GM23248 (cell line): ENCODE data around the gene SUPT3H. TPM values are rescaled to one million over a fixed set of nuclear protein-coding genes. Genes with fewer than 3 reads are reported as not detected.
A peak's percentile ranks its signal among the peaks of the same experiment; 100 is the strongest.

Experiments used
- DNase-seq: peaks from one replicate; pipeline ENCODE4 v3.0.0-alpha.2; 2015
- H2AFZ ChIP-seq: fragments of 200-600 bp; sonication (generic); 2 replicates; pipeline ENCODE4 v1.6.1; 2016; ENCODE audit warnings: antibody characterized with exemption
- H3F3A ChIP-seq: fragments of 200-600 bp; sonication (generic); 2 replicates; pipeline ENCODE4 v1.6.1; 2016; ENCODE audit warnings: mild to moderate bottlenecking, antibody characterized with exemption, mixed run types; ENCODE audit not compliant: insufficient read depth
- H3K27ac ChIP-seq: fragments of 200-600 bp; sonication (generic); 2 replicates; pipeline ENCODE4 v1.5.1; 2016; ENCODE audit warnings: mild to moderate bottlenecking
- H3K27me3 ChIP-seq: fragments of 200-600 bp; sonication (generic); replicated peaks from 2 replicates; pipeline ENCODE4 v1.6.1; 2016; ENCODE audit warnings: mild to moderate bottlenecking; ENCODE audit not compliant: insufficient read depth
- H3K36me3 ChIP-seq: fragments of 200-600 bp; sonication (generic); 2 replicates; pipeline ENCODE4 v1.6.1; 2016; ENCODE audit warnings: low read depth, mild to moderate bottlenecking
- H3K4me1 ChIP-seq: fragments of 200-600 bp; sonication (generic); 2 replicates; pipeline ENCODE4 v1.6.1; 2016; ENCODE audit warnings: mild to moderate bottlenecking; ENCODE audit not compliant: insufficient read depth
- H3K4me2 ChIP-seq: fragments of 200-600 bp; sonication (generic); one replicate; pipeline ENCODE4 v1.6.1; 2016; ENCODE audit warnings: mild to moderate bottlenecking; ENCODE audit not compliant: unreplicated experiment
- H3K4me3 ChIP-seq: fragments of 200-600 bp; sonication (generic); 2 replicates; pipeline ENCODE4 v1.5.1; 2016; ENCODE audit warnings: mild to moderate bottlenecking
- H3K79me2 ChIP-seq: fragments of 200-600 bp; sonication (generic); 2 replicates; pipeline ENCODE4 v1.6.1; 2016; ENCODE audit warnings: mild to moderate bottlenecking; ENCODE audit not compliant: insufficient read depth
- H3K9ac ChIP-seq: fragments of 200-600 bp; sonication (generic); 2 replicates; pipeline ENCODE4 v1.6.1; 2016; ENCODE audit warnings: mild to moderate bottlenecking
- H3K9me2 ChIP-seq: fragments of 200-600 bp; sonication (generic); 2 replicates; pipeline ENCODE4 v1.6.1; 2016; ENCODE audit warnings: mixed run types, mild to moderate bottlenecking, moderate library complexity; ENCODE audit not compliant: insufficient read depth
- H3K9me3 ChIP-seq: fragments of 200-600 bp; sonication (generic); one replicate; pipeline ENCODE4 v1.6.1; 2017; ENCODE audit warnings: low read depth
- H4K20me1 ChIP-seq: fragments of 200-600 bp; sonication (generic); 2 replicates; pipeline ENCODE4 v1.6.0; 2016; ENCODE audit not compliant: insufficient read depth
- EZH2 ChIP-seq: fragments of 200-600 bp; sonication (generic); IDR thresholded peaks from 2 replicates; pipeline ENCODE4 v1.6.1; 2018; ENCODE audit warnings: antibody characterized with exemption, mild to moderate bottlenecking; ENCODE audit not compliant: insufficient read depth, poor library complexity, severe bottlenecking
- EZH2phosphoT487 ChIP-seq: fragments of 200-600 bp; sonication (generic); IDR thresholded peaks from 2 replicates; pipeline ENCODE4 v1.6.1; 2018; ENCODE audit warnings: antibody characterized with exemption, moderate library complexity, mild to moderate bottlenecking, low read depth; ENCODE audit not compliant: insufficient read depth
- WGBS, 2 experiments: methylation state at CpG; one replicate each; pipeline ENCODE4 v1.1.6; 2015 to 2017; ENCODE audit warnings: low lambda C conversion rate in 2 of 2, low coverage in 1 of 2; ENCODE audit errors: missing lambda C conversion rate in 2 of 2; 5-methylcytosine and 5-hydroxymethylcytosine counted together
- in situ Hi-C: fragments of 300-500 bp; cut with MboI; formaldehyde crosslinking; loops from 2 replicates; pipeline ENCODE4 v1.15.0; 2020
- polyA plus RNA-seq: library from polyadenylated mRNA; unstranded; fragments of >200 nt; fragmentation: Nextera tagmentation; extraction: Ambion mirVana; gene quantifications from 2 replicates; pipeline ENCODE4 v1.2.1, GENCODE V29; 2016
- total RNA-seq: library from RNA; depleted of rRNA; stranded (reverse); fragments of >200 nt; shearing (Covaris generic); gene quantifications from 2 replicates; pipeline ENCODE4 v1.2.3, GENCODE V29; 2014

Gene SUPT3H
- total and polyA plus RNA-seq, 2 experiments from 2014 or later, result 9.3 to 12.4 TPM

DNA sequence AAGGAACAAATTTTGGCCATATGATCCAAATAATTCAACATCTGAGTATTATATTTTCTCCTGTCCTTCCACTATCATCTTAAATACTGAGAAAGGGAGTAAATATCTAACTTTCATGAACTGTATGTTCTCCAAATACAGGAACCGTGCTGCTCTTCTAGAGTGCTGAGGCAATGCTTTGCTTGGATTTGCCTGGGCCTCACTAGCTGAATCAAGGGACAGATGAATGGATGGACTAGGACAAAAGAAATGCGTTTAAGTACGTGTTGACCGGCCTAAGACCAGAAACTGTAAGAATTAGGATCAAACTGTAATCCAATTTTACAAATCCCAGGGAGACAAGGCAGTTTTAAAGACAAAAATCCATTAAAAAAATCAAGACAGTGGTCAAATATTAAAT lies 412.0 kb downstream of the SUPT3H start:
- no peak for TF ChIP-seq EZH2
- no peak for TF ChIP-seq EZH2phosphoT487
- Histone ChIP-seq H3K9me2 (no peaks in the 10 kb centered on the region), H3K36me3 (no peaks in the 10 kb centered on the region), H3K27ac (no peak overlapping the region), H3K9ac (no peak overlapping the region), H3F3A (peaks cover 7% of the 10 kb centered on the region), H2AFZ (no peak overlapping the region), H3K4me2 (no peak overlapping the region), H3K27me3 (no peaks in the 10 kb centered on the region), H3K79me2 (no peaks in the 10 kb centered on the region), H3K4me1 (peaks cover 14% of the 10 kb centered on the region), H3K9me3 (no peaks in the 10 kb centered on the region), H4K20me1 (no peaks in the 10 kb centered on the region), H3K4me3 (no peak overlapping the region)
- in situ Hi-C loops, result no loop called here
- DNase-seq, result no peak
- 95 to 98% methylated on average over 4 of the region's 4 CpGs for WGBS, 2 experiments

DNA sequence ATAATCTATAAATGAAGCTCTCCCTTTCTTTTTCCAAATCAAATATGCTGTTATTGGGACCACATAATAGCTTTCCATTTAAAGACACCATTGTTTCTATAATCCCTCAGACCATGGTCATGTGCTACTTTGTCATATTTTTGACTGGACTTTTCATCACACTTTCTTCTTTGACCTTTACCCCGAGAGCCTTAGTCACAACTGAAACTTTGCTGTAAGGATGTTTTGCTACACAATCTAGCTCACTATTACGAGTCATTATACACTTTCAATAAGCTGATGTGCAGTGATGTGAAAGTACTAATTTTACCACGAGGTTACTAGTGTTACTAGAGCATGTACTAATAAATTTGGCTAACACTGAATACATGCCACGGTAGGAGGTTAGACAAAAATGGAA lies 416.8 kb downstream of the SUPT3H start:
- Histone ChIP-seq H3K79me2 (no peaks in the 10 kb centered on the region), H3F3A (no peaks in the 10 kb centered on the region), H3K9ac (no peak overlapping the region), H3K4me3 (no peak overlapping the region), H4K20me1 (no peaks in the 10 kb centered on the region), H3K9me2 (no peaks in the 10 kb centered on the region), H3K27ac (no peak overlapping the region), H3K36me3 (no peaks in the 10 kb centered on the region), H2AFZ (no peak overlapping the region), H3K4me2 (no peak overlapping the region), H3K27me3 (no peaks in the 10 kb centered on the region), H3K4me1 (0 out of 2 replicates have a peak, but pooled peaks cover 7% of the 10 kb centered on the region), H3K9me3 (no peaks in the 10 kb centered on the region)
- TF ChIP-seq EZH2phosphoT487 (no peak), EZH2 (no peak)
- in situ Hi-C loops, result no loop called here
- DNase-seq, result peak; percentile 22
- 86 to 89% methylated on average over 4 of the region's 4 CpGs for WGBS, 2 experiments

DNA sequence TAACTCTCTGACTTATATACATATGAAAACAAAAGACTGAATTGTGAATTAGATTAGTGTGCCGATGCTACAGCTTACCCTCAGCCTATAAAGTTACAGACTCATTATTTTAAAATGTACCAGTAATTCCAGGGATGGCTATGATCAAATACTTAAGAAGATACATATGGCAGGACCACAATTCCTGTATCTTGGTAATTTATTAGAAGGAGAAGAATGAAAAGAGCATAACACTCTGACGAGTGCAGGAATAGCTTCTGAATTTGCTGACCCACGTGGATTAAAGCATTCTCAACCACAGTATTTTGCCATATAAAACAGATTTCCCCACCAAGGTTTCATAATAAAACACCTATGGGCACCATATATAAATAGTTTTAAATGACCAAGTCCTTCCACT lies 418.1 kb downstream of the SUPT3H start:
- H3K4me1 ChIP-seq, result 0 out of 2 replicates have a peak, but pooled peaks cover 7% of the 10 kb centered on the region
- WGBS, 2 experiments, result 88 to 89% methylated on average over 3 of the region's 3 CpGs
- no peak overlapping the region for H3K9ac ChIP-seq
- no peak overlapping the region for H3K27ac ChIP-seq
- no peak overlapping the region for H3K4me3 ChIP-seq
- H4K20me1 ChIP-seq, result no peaks in the 10 kb centered on the region
- H3K27me3 ChIP-seq, result no peaks in the 10 kb centered on the region
- no peaks in the 10 kb centered on the region for H3F3A ChIP-seq
- no peak overlapping the region for H3K4me2 ChIP-seq
- no peaks in the 10 kb centered on the region for H3K9me2 ChIP-seq
- in situ Hi-C loops, result no loop called here
- no peaks in the 10 kb centered on the region for H3K36me3 ChIP-seq
- no peak overlapping the region for H2AFZ ChIP-seq
- TF ChIP-seq EZH2 (no peak), EZH2phosphoT487 (no peak)
- no peaks in the 10 kb centered on the region for H3K79me2 ChIP-seq
- H3K9me3 ChIP-seq, result no peaks in the 10 kb centered on the region
- DNase-seq, result no peak

DNA sequence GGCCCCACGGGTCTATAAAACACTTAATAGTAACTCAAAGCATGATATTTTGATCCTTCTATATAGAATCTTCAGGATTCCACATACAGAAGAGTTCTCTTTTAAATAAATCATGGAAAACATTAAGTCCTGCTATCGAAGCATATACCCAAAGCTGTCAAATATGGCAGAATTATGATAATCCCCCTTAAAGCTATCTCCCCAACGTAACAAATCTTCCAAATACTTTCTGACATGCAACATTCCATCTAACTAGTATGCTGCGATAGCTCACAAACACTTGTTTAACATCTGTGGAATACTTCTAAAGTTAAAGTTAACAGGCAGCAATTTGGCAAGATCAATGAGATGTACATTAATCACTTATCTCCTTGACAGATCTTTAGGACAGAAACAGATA lies 420.6 kb downstream of the SUPT3H start:
- Histone ChIP-seq H3F3A (no peaks in the 10 kb centered on the region), H3K79me2 (no peaks in the 10 kb centered on the region), H3K9me2 (no peaks in the 10 kb centered on the region), H2AFZ (no peak overlapping the region), H3K36me3 (no peaks in the 10 kb centered on the region), H4K20me1 (no peaks in the 10 kb centered on the region), H3K4me2 (no peak overlapping the region), H3K9ac (no peak overlapping the region), H3K4me1 (0 out of 2 replicates have a peak, but pooled peaks cover 7% of the 10 kb centered on the region), H3K9me3 (no peaks in the 10 kb centered on the region), H3K27me3 (no peaks in the 10 kb centered on the region), H3K4me3 (no peak overlapping the region), H3K27ac (no peak overlapping the region)
- TF ChIP-seq EZH2 (no peak), EZH2phosphoT487 (no peak)
- no peak for DNase-seq
- in situ Hi-C loops, result no loop called here
- 54 to 58% methylated on average over 4 of the region's 4 CpGs for WGBS, 2 experiments

DNA sequence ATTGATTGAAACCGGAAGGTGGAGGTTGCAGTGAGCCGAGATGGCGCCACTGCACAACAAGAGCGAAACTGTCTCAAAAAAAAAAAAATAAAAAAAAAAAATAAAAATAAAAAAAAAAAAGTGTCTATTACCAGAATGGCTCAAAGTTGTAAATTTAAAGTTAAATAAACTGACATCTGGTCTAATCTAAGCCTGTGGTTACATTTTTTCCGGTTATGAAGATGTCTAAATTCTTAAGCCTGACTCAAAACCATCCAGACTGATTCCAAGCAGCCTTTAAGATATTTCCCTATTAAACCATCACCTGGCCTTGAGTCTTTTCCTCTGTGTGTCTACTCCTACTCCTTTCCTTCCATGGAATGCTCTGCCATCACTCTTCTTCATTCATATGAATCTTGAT lies 421.3 kb downstream of the SUPT3H start:
- WGBS, 2 experiments, result 94% methylated on average over 4 to 5 of the region's 5 CpGs
- Histone ChIP-seq H3K27ac (no peak overlapping the region), H2AFZ (no peak overlapping the region), H3K9ac (no peak overlapping the region), H3K27me3 (no peaks in the 10 kb centered on the region), H3K4me2 (no peak overlapping the region), H3K4me1 (0 out of 2 replicates have a peak, but pooled peaks cover 7% of the 10 kb centered on the region), H4K20me1 (no peaks in the 10 kb centered on the region), H3K4me3 (no peak overlapping the region), H3K36me3 (no peaks in the 10 kb centered on the region), H3K79me2 (no peaks in the 10 kb centered on the region), H3F3A (no peaks in the 10 kb centered on the region), H3K9me3 (no peaks in the 10 kb centered on the region), H3K9me2 (no peaks in the 10 kb centered on the region)
- in situ Hi-C loops, result no loop called here
- no peak for TF ChIP-seq EZH2phosphoT487
- no peak for TF ChIP-seq EZH2
- no peak for DNase-seq
